Fibroblast of villous mesenchyme (primary cell): ENCODE data around the gene USP6NL. TPM values are rescaled to one million over a fixed set of nuclear protein-coding genes. Genes with fewer than 3 reads are reported as not detected.

Source experiments
- DNase-seq: peaks from one replicate; pipeline ENCODE4 v3.0.0-alpha.2; 2010; ENCODE audit warnings: low read depth
- H3K4me3 ChIP-seq: 2 replicates; pipeline ENCODE4 v1.5.1; 2011; ENCODE audit warnings: low read depth, mild to moderate bottlenecking, low read length
- total RNA-seq: library from RNA; depleted of rRNA; stranded (reverse); fragments of >200 nt; gene quantifications from 2 replicates; pipeline ENCODE4 v1.2.3, GENCODE V29; 2012
- TF ChIP-seq, protein P1 (sequence below): IDR thresholded peaks from 2 replicates; pipeline ENCODE4 v1.5.1; 2012; ENCODE audit warnings: low read depth, mild to moderate bottlenecking, low read length; ENCODE audit not compliant: insufficient read depth

The USP6NL gene
- total RNA-seq, 1 donor = 12.5 TPM

DNA sequence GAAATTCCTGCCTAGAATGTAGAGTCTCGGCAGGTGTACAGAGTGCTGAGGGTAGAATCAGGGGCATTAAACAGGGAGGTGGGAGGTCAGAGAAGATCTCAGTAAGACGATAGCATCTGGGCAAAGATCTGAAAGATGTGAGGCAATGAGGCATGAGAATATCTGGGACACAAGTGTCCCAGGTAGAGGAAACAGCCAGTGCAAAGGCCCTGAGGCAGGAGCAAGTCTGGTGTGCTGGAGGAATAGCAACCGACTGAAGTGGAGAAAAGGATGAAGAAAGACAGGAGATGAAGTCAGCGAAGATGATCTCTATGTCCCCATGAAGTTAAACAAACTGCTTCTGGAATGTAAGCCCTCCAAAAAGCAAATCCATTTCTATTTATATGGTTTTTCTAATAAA is 84.4 kb downstream of the USP6NL start:
- H3K4me3 ChIP-seq = no peak overlapping the region
- TF ChIP-seq, protein P1, sequence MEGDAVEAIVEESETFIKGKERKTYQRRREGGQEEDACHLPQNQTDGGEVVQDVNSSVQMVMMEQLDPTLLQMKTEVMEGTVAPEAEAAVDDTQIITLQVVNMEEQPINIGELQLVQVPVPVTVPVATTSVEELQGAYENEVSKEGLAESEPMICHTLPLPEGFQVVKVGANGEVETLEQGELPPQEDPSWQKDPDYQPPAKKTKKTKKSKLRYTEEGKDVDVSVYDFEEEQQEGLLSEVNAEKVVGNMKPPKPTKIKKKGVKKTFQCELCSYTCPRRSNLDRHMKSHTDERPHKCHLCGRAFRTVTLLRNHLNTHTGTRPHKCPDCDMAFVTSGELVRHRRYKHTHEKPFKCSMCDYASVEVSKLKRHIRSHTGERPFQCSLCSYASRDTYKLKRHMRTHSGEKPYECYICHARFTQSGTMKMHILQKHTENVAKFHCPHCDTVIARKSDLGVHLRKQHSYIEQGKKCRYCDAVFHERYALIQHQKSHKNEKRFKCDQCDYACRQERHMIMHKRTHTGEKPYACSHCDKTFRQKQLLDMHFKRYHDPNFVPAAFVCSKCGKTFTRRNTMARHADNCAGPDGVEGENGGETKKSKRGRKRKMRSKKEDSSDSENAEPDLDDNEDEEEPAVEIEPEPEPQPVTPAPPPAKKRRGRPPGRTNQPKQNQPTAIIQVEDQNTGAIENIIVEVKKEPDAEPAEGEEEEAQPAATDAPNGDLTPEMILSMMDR = no peak
- DNase-seq = no peak

DNA sequence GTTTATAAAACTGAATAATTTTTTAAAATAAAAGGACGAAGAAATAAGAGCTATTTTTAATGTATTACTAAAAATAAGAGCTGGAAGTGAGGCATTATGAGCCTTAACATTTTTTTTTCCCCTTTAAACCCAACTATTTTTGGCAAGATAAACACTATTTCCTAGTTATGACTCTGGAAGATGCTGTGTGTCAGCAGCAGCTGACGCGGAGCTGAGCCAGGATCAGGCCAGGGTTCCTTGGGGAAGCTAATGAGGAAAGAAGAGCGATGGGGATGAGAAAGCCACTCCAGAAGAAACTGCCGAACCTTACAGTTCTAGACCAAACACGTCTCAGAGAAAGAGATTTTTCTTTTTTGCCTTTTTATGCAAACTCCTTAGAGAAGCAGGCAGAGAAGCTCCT is 85.9 kb downstream of the USP6NL start:
- TF ChIP-seq, protein P1 = no peak
- no peak overlapping the region for H3K4me3 ChIP-seq
- peak; percentile 35 for DNase-seq

DNA sequence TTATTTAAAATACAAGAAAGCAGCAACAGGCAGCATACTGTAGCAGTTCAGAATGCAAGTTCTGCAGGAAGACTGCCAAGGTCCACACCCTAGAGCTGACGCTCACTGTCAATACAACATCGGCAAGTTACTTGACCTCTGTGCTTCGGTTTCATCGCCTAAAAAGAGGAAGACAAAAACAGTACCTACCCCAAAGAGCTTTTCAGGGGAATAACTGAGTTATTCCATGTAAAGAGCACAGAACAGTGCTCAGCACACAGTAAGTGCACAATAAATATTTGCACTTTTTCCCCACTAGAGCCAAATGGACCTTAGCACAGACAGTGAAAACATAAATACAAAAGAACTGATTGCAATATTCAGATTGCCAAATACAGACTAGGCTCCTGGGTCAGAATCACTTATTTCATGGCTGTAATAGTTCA is 88.6 kb downstream of the USP6NL start:
- no peak overlapping the region for H3K4me3 ChIP-seq
- DNase-seq = no peak
- TF ChIP-seq, protein P1 = no peak

DNA sequence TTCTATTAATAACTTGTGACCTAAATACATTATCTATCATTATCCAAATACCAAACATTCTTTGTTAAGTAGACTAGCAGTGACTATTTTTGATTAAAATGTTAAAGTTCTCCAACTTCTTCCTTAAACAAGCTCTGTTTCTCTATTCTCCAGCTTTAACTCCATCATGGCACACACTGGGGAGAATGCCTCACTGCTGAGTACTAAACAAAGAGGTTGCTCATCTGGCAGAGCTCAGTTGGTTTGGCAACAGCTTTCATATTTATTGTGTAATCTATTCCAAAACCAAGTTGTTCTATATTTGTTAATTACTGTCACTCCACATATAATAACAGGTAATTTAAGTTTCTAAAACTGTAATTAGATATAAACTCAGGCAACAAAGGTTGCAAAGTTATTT is 89.6 kb downstream of the USP6NL start:
- DNase-seq = peak; percentile 41
- no peak overlapping the region for H3K4me3 ChIP-seq
- TF ChIP-seq, protein P1 = no peak

DNA sequence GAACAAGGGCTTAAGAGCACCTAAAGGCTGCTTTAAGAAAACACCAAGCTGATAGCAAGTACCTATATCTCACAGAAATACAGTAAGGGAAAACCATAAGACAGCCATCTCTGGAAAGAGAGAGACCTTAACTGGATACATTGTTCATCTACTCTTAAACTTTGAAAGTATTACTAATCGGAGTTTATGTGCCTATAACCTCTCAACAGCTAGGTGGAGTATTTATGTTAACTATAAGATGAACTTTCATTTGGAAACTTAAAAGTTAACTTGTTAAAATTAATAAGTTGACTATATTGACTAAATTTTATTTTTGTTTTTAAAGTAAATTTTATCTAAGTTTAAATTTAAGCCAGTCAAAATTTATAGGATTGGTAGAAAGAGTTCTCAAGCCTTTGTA is 90.6 kb downstream of the USP6NL start:
- no peak overlapping the region for H3K4me3 ChIP-seq
- no peak for DNase-seq
- TF ChIP-seq, protein P1 = peak; percentile 6

DNA sequence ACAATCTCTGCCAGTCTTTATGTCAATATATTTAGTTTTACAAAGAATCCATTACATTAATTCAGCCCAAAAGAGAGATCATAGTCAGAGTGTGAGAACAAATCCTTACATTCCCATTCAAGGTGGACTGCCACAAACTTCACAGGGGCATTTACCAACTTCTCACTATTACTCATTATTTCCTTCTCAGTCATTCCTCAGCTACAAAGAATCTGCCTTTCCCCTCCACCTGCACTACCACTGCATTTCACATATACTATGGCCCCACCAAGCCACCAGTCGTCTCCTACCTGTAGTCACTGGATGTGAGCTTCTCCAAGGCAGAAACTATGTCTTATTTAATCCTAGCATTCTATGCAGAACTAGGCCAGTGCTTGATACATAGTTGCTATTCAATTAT is 94.3 kb downstream of the USP6NL start:
- TF ChIP-seq, protein P1 = no peak
- DNase-seq = no peak
- H3K4me3 ChIP-seq = no peak overlapping the region

DNA sequence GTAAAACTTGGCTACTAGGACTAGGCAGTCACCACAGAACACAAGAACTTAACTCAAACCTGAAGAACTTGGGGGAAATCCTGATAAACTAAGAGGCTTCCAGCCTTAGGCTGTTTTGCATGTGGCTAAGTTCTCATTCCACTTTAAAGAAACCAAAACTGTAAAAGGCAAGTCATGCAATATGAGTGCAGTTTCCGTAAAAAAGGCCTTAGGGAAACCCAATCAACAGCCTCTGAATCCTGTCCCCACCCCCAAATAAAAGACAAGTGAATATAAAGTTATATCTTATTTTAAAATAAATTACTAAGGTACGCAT is 95.1 kb downstream of the USP6NL start:
- DNase-seq = no peak
- H3K4me3 ChIP-seq = no peak overlapping the region
- TF ChIP-seq, protein P1 = no peak
